AG04449 (cell line): ENCODE measurements around the gene FRMD3.

Experiments used
- CTCF ChIA-PET: fragments of 350-600 bp; formaldehyde crosslinking; extraction: SDS; loops from one replicate; lab custom pipeline; 2021; ENCODE audit warnings: antibody characterized with exemption; lab: Yijun Ruan, JAX
- POLR2A ChIA-PET: fragments of 400-600, 350-600 bp; formaldehyde crosslinking; extraction: SDS; loops from one replicate; lab custom pipeline; 2020; ENCODE audit warnings: antibody characterized with exemption, inconsistent platforms; lab: Yijun Ruan, JAX
- DNase-seq: peaks from one replicate; pipeline ENCODE4 v3.0.0-alpha.2; 2010; ENCODE audit warnings: low read depth, low spot score
- H3K4me3 ChIP-seq: 2 replicates; pipeline ENCODE4 v1.5.1; 2011; ENCODE audit warnings: low read depth, mild to moderate bottlenecking, control low read depth, low read length
- CTCF ChIP-seq: IDR thresholded peaks from one replicate; pipeline ENCODE4 v1.5.1; 2011; ENCODE audit warnings: mild to moderate bottlenecking, moderate library complexity, low read length, control low read depth, inconsistent platforms; ENCODE audit not compliant: insufficient read depth; ENCODE audit errors: missing control alignments

FRMD3 gene

GRCh38 chr9:83536332-83536731 lies 1.9 kb downstream of the FRMD3 start:
- no peak for TF ChIP-seq CTCF
- DNase-seq: no peak
- CTCF ChIA-PET: interaction anchor here (3.1 to 11.1 kb wide), 3 partner anchors 9 to 203 kb away, joined by 15 to 359 read pairs (median 27); no protein-coding TSS in a partner anchor
- no peak overlapping the region; the same call in 1 of the 2 replicates for H3K4me3 ChIP-seq
- POLR2A ChIA-PET: no interaction called here

GRCh38 chr9:83535736-83536135 lies 2.5 kb downstream of the FRMD3 start:
- no peak for DNase-seq
- no peak overlapping the region for H3K4me3 ChIP-seq
- ChIA-PET CTCF (interaction anchor here (1.1 to 6.5 kb wide), 5 partner anchors 9 to 201 kb away, joined by 3 to 27 read pairs (median 11); no protein-coding TSS in a partner anchor), POLR2A (no interaction called here)
- no peak for TF ChIP-seq CTCF

- DNase-seq: no peak
- ChIA-PET CTCF (interaction anchor here (1.0 kb wide), 1 partner anchor 10 kb away, joined by 3 read pairs; no protein-coding TSS in a partner anchor), POLR2A (no interaction called here)
- H3K4me3 ChIP-seq: no peak overlapping the region
- TF ChIP-seq CTCF: no peak
These were observed 4.9 kb downstream of the FRMD3 start for GRCh38 chr9:83533296-83533695.

GRCh38 chr9:83526901-83527300 lies 11.3 kb downstream of the FRMD3 start:
- no peak for TF ChIP-seq CTCF
- ChIA-PET POLR2A (no interaction called here), CTCF (interaction anchor here (0.8 to 4.1 kb wide), 4 partner anchors 11 to 70 kb away, joined by 3 to 27 read pairs (median 4); partner anchors contain the start of gene FRMD3)
- no peak for DNase-seq
- H3K4me3 ChIP-seq: no peak overlapping the region

- DNase-seq: no peak
- ChIA-PET CTCF (interaction anchor here (0.8 to 4.1 kb wide), 5 partner anchors 12 to 192 kb away, joined by 3 to 27 read pairs (median 4); partner anchors contain the start of gene FRMD3), POLR2A (no interaction called here)
- H3K4me3 ChIP-seq: no peak overlapping the region
- no peak for TF ChIP-seq CTCF
These were observed 12.0 kb downstream of the FRMD3 start for GRCh38 chr9:83526211-83526610.

GRCh38 chr9:83523684-83524083 lies 14.5 kb downstream of the FRMD3 start:
- no peak for DNase-seq
- CTCF ChIA-PET: interaction anchor here (0.7 to 4.1 kb wide), 5 partner anchors 9 to 190 kb away, joined by 3 to 27 read pairs (median 3); partner anchors contain the start of gene FRMD3
- POLR2A ChIA-PET: no interaction called here
- H3K4me3 ChIP-seq: no peak overlapping the region
- no peak for TF ChIP-seq CTCF
